GM12891 (cell line): ENCODE data around the gene TMEM38B.
"Not testable (repeated sequence)": the region's sequence is repeated elsewhere in the genome, so short reads cannot be mapped to it uniquely, and the experiment has no call there.

Experiments used
- PAX5 ChIP-seq: IDR thresholded peaks from 2 replicates; pipeline ENCODE4 v1.6.1; 2011; ENCODE audit warnings: low read length, moderate library complexity, mild to moderate bottlenecking; ENCODE audit not compliant: insufficient read depth, severe bottlenecking
- POLR2A ChIP-seq: IDR thresholded peaks from 2 replicates; pipeline ENCODE4 v1.6.1; 2011; ENCODE audit warnings: low read depth, low read length, control low read depth
- POLR2AphosphoS5 ChIP-seq: IDR thresholded peaks from 2 replicates; pipeline ENCODE4 v1.6.1; 2011; ENCODE audit warnings: low read depth, low read length, control low read depth
- TAF1 ChIP-seq: IDR thresholded peaks from 2 replicates; pipeline ENCODE4 v1.6.1; 2011; ENCODE audit warnings: low read depth, low read length, control low read depth

- TF ChIP-seq POLR2A, PAX5, TAF1, POLR2AphosphoS5: not testable (repeated sequence)
These were observed 53.0 kb downstream of the TMEM38B start for GRCh38 chr9:105747325-105747724.
